ENCODE data around the gene GRM5. TPM values are rescaled to one million over a fixed set of nuclear protein-coding genes. Genes with fewer than 3 reads are reported as not detected.

GRM5 gene
- total RNA-seq, 1 donor from 2014 or later: not detected

GRCh38 chr11:88603091-88603867, 462.5 kb downstream of the GRM5 start:
- intact Hi-C loops (cut with micrococcal nuclease): no loop called here

GRCh38 chr11:88597387-88597786, 468.4 kb downstream of the GRM5 start:
- Histone ChIP-seq H3K9me3 (replicated peaks) (no peaks in the 10 kb centered on the region), H3K4me1 (no peaks in the 10 kb centered on the region), H3K36me3 (no peaks in the 10 kb centered on the region), H3K4me3 (no peak overlapping the region), H3K27ac (replicated peaks) (no peak overlapping the region), H3K27me3 (ENCODE audit: low read depth) (peaks cover 6% of the 10 kb centered on the region)
- DNase-seq: no peak
- TF ChIP-seq CTCF (IDR thresholded peaks at IDR 0.05; ENCODE audit: borderline replicate concordance): no peak
- intact Hi-C loops (cut with micrococcal nuclease): no loop called here

More at GRCh38 chr11:88603091-88603867, 462.5 kb downstream of the GRM5 start:
- H3K27ac ChIP-seq (replicated peaks): no peak overlapping the region
- no peak for TF ChIP-seq CTCF (IDR thresholded peaks at IDR 0.05; ENCODE audit: borderline replicate concordance)
- no peaks in the 10 kb centered on the region for H3K36me3 ChIP-seq
- no peaks in the 10 kb centered on the region for H3K9me3 ChIP-seq (replicated peaks)
- peaks cover 6% of the 10 kb centered on the region for H3K27me3 ChIP-seq (ENCODE audit: low read depth)
- DNase-seq: no peak
- no peaks in the 10 kb centered on the region for H3K4me1 ChIP-seq
- no peak overlapping the region for H3K4me3 ChIP-seq

- H3K36me3 ChIP-seq: no peaks in the 10 kb centered on the region
- intact Hi-C loops (cut with micrococcal nuclease): no loop called here
- no peaks in the 10 kb centered on the region for H3K9me3 ChIP-seq (replicated peaks)
- no peak for TF ChIP-seq CTCF (IDR thresholded peaks at IDR 0.05; ENCODE audit: borderline replicate concordance)
- peaks cover 4% of the 10 kb centered on the region for H3K27me3 ChIP-seq (ENCODE audit: low read depth)
- H3K27ac ChIP-seq (replicated peaks): no peak overlapping the region
- no peak overlapping the region for H3K4me3 ChIP-seq
- DNase-seq: no peak
- no peaks in the 10 kb centered on the region for H3K4me1 ChIP-seq
These were observed 469.0 kb downstream of the GRM5 start for GRCh38 chr11:88596786-88597185.

GRCh38 chr11:88594274-88594950, 471.4 kb downstream of the GRM5 start:
- Histone ChIP-seq H3K4me3 (no peak overlapping the region), H3K36me3 (no peaks in the 10 kb centered on the region), H3K9me3 (replicated peaks) (no peaks in the 10 kb centered on the region), H3K4me1 (no peaks in the 10 kb centered on the region), H3K27ac (replicated peaks) (no peak overlapping the region), H3K27me3 (ENCODE audit: low read depth) (no peaks in the 10 kb centered on the region)
- no peak for TF ChIP-seq CTCF (IDR thresholded peaks at IDR 0.05; ENCODE audit: borderline replicate concordance)
- no peak for DNase-seq
- intact Hi-C loops (cut with micrococcal nuclease): no loop called here

GRCh38 chr11:88590361-88590760, 475.4 kb downstream of the GRM5 start:
- no peaks in the 10 kb centered on the region for H3K36me3 ChIP-seq
- H3K27ac ChIP-seq (replicated peaks): no peak overlapping the region
- H3K9me3 ChIP-seq (replicated peaks): no peaks in the 10 kb centered on the region
- no peak for DNase-seq
- no peaks in the 10 kb centered on the region for H3K27me3 ChIP-seq (ENCODE audit: low read depth)
- no peak overlapping the region for H3K4me3 ChIP-seq
- no peaks in the 10 kb centered on the region for H3K4me1 ChIP-seq
- intact Hi-C loops (cut with micrococcal nuclease): no loop called here
- TF ChIP-seq CTCF (IDR thresholded peaks at IDR 0.05; ENCODE audit: borderline replicate concordance): no peak
